Measurements from ENCODE around the gene SETD7.

DNA sequence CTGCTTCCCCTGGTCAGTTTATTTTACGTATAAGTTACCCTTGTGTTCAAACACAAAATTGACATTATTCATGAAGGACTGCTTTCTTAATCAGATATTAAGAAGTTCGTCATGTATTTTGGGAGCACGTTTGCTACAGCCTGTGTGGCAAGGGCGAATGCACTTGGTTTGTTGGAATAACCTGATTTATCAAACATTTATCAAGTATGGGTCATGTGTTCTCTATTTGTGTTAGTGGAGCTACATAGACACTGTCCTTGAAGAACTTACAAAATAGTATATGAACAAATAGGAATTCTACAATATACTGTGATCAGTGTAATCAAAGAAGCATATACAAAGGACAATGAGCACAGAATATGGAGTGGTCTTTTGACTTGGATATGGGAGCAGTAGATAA lies 79.7 kb downstream of the SETD7 start:
- TF ChIP-seq, protein P1, sequence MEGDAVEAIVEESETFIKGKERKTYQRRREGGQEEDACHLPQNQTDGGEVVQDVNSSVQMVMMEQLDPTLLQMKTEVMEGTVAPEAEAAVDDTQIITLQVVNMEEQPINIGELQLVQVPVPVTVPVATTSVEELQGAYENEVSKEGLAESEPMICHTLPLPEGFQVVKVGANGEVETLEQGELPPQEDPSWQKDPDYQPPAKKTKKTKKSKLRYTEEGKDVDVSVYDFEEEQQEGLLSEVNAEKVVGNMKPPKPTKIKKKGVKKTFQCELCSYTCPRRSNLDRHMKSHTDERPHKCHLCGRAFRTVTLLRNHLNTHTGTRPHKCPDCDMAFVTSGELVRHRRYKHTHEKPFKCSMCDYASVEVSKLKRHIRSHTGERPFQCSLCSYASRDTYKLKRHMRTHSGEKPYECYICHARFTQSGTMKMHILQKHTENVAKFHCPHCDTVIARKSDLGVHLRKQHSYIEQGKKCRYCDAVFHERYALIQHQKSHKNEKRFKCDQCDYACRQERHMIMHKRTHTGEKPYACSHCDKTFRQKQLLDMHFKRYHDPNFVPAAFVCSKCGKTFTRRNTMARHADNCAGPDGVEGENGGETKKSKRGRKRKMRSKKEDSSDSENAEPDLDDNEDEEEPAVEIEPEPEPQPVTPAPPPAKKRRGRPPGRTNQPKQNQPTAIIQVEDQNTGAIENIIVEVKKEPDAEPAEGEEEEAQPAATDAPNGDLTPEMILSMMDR (IDR thresholded peaks at IDR 0.05 in 4 of 5, conservative IDR thresholded peaks at IDR 0.05 in 1 of 5): no peak
- TF ChIP-seq POLR2A (IDR thresholded peaks at IDR 0.05): no peak

Measured in gastrocnemius medialis (tissue), 4 donors.